PC-9 (cell line): ENCODE results near the gene SNX4. TPM values are rescaled to one million over a fixed set of nuclear protein-coding genes. Genes with fewer than 3 reads are reported as not detected.
A peak's percentile ranks its signal among the peaks of the same experiment; 100 is the strongest.
"Not testable (repeated sequence)": the region's sequence is repeated elsewhere in the genome, so short reads cannot be mapped to it uniquely, and the experiment has no call there.

Experiments
- BruUV-seq: library from RNA; stranded (reverse); fragments of 400-500 nt; replicated peaks from 2 replicates; lab custom pipeline; 2021; lab: Mats Ljungman, UMichigan
- CTCF ChIA-PET: fragments of 300-600 bp; sonication (Branson Sonifier 250); formaldehyde crosslinking; loops from one replicate; lab custom pipeline; 2022; ENCODE audit warnings: antibody characterized with exemption; lab: Charles Lee
- POLR2A ChIA-PET: fragments of 300-600 bp; sonication (Branson Sonifier 250); formaldehyde crosslinking; loops from one replicate; lab custom pipeline; 2022; ENCODE audit warnings: antibody characterized with exemption; ENCODE audit not compliant: unreplicated experiment; lab: Charles Lee
- DNase-seq, 2 experiments: peaks; one replicate each; pipeline versions ENCODE4 v3.0.0 to v3.0.0-alpha.2; 2015 to 2022; ENCODE audit warnings: mixed read lengths in 1 of 2
- H2AFZ ChIP-seq: fragments of 200-600 bp; sonication (generic); 2 replicates; pipeline ENCODE4 v1.8.1; 2017; ENCODE audit warnings: antibody characterized with exemption
- H3F3A ChIP-seq: fragments of 200-600 bp; sonication (generic); 2 replicates; pipeline ENCODE4 v1.8.1; 2017; ENCODE audit warnings: antibody characterized with exemption, mild to moderate bottlenecking, low read depth; ENCODE audit not compliant: insufficient read depth
- H3K27ac ChIP-seq: fragments of 200-600 bp; sonication (generic); 2 replicates; pipeline ENCODE4 v1.6.1; 2016; ENCODE audit warnings: mixed run types
- H3K27me3 ChIP-seq: fragments of 200-600 bp; sonication (generic); 2 replicates; pipeline ENCODE4 v1.6.1; 2016; ENCODE audit warnings: low read depth, mixed run types; ENCODE audit not compliant: insufficient read depth
- H3K36me3 ChIP-seq: fragments of 200-600 bp; sonication (generic); 2 replicates; pipeline ENCODE4 v1.6.1; 2016; ENCODE audit warnings: low read depth, mixed run types
- H3K4me1 ChIP-seq: fragments of 200-600 bp; sonication (generic); replicated peaks from 2 replicates; pipeline ENCODE4 v1.6.1; 2016; ENCODE audit warnings: mixed run types; ENCODE audit not compliant: insufficient read depth
- H3K4me2 ChIP-seq: fragments of 200-600 bp; sonication (generic); 2 replicates; pipeline ENCODE4 v1.6.1; 2017; ENCODE audit warnings: mixed run types
- H3K4me3 ChIP-seq: fragments of 200-600 bp; sonication (generic); 2 replicates; pipeline ENCODE4 v1.6.1; 2016; ENCODE audit warnings: mixed run types
- H3K79me2 ChIP-seq: fragments of 200-600 bp; sonication (generic); 2 replicates; pipeline ENCODE4 v1.6.1; 2017; ENCODE audit warnings: low read depth, mixed run types
- H3K9me2 ChIP-seq: fragments of 200-600 bp; sonication (generic); 2 replicates; pipeline ENCODE4 v1.8.1; 2017; ENCODE audit warnings: mild to moderate bottlenecking; ENCODE audit not compliant: insufficient read depth
- H3K9me3 ChIP-seq: fragments of 200-600 bp; sonication (generic); 2 replicates; pipeline ENCODE4 v1.8.1; 2016; ENCODE audit warnings: low read depth; ENCODE audit not compliant: insufficient read depth
- H4K20me1 ChIP-seq: fragments of 200-600 bp; sonication (generic); 2 replicates; pipeline ENCODE4 v1.8.1; 2017; ENCODE audit not compliant: insufficient read depth
- EZH2 ChIP-seq: fragments of 200-600 bp; sonication (generic); IDR thresholded peaks from 2 replicates; pipeline ENCODE4 v1.8.0; 2017; ENCODE audit warnings: antibody characterized with exemption, low read depth
- intact Hi-C: fragments of 100-400 bp; cut with micrococcal nuclease; formaldehyde crosslinking; loops from one replicate; pipeline ENCODE4 v1.10.0; 2022; ENCODE audit not compliant: unreplicated experiment
- total RNA-seq: library from RNA; stranded (reverse); gene quantifications from 2 replicates; pipeline ENCODE4 v1.2.3, GENCODE V29; 2021
- TF ChIP-seq, protein P1 (sequence below): fragments of 200-600 bp; sonication (generic); conservative IDR thresholded peaks from 2 replicates; pipeline ENCODE4 v1.6.1; 2017; ENCODE audit warnings: mixed run types, antibody characterized with exemption, mild to moderate bottlenecking, moderate library complexity

The SNX4 gene
- total RNA-seq, 1 experiment from 2014 or later, result 28.6 TPM

DNA sequence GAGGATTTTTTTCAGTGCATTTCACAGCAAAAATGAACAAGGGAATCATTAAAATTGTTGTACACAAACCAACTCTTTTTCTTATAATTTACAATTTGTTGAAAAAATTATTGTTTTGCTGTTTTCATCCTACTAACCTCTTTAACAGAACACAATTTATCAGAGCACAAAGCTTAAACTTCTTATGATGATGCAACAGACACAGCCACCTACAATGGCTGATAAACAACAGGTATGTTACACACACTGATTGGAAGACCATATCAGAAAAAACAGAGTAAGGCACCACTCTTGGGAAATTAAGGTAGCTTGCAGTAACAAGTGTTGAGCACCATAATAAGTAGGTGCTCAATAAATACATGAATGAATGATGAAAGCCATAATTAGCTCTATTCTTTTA, 8.9 kb upstream of the SNX4 start:
- ChIA-PET CTCF (no interaction called here), POLR2A (no interaction called here)
- no peaks in the 10 kb centered on the region for H3K36me3 ChIP-seq
- no peaks in the 10 kb centered on the region; the same call in 1 of the 2 replicates for H3F3A ChIP-seq
- no peaks in the 10 kb centered on the region for H3K4me1 ChIP-seq
- H3K79me2 ChIP-seq, result no peaks in the 10 kb centered on the region
- no peak for DNase-seq
- no peak overlapping the region for H3K4me2 ChIP-seq
- H4K20me1 ChIP-seq, result no peaks in the 10 kb centered on the region
- no peak overlapping the region for H2AFZ ChIP-seq
- intact Hi-C loops, result no loop called here
- no peak for TF ChIP-seq EZH2
- TF ChIP-seq, protein P1, sequence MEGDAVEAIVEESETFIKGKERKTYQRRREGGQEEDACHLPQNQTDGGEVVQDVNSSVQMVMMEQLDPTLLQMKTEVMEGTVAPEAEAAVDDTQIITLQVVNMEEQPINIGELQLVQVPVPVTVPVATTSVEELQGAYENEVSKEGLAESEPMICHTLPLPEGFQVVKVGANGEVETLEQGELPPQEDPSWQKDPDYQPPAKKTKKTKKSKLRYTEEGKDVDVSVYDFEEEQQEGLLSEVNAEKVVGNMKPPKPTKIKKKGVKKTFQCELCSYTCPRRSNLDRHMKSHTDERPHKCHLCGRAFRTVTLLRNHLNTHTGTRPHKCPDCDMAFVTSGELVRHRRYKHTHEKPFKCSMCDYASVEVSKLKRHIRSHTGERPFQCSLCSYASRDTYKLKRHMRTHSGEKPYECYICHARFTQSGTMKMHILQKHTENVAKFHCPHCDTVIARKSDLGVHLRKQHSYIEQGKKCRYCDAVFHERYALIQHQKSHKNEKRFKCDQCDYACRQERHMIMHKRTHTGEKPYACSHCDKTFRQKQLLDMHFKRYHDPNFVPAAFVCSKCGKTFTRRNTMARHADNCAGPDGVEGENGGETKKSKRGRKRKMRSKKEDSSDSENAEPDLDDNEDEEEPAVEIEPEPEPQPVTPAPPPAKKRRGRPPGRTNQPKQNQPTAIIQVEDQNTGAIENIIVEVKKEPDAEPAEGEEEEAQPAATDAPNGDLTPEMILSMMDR, result no peak
- no peaks in the 10 kb centered on the region for H3K9me2 ChIP-seq
- BruUV-seq, result no TSS peak
- H3K9me3 ChIP-seq, result no peaks in the 10 kb centered on the region
- no peak overlapping the region for H3K4me3 ChIP-seq
- no peak overlapping the region for H3K27ac ChIP-seq
- no peaks in the 10 kb centered on the region for H3K27me3 ChIP-seq

DNA sequence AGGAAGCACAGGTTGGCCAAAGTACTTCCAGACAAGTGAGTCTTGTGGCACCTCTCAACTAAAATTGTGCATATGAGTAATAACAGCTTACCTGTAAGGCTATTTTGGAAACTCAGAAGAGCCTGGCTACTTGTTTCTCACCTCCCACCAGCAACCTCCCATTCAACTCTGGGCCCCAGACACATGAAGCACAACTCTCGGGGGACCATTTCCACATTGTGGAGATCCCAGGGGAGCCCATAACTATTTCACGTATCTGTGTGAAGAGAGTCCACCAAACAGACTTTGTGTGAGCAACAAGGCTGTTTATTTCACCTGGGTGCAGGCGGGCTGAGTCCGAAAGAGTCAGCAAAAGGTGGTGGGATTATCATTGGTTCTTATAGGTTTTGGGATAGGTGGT, 5.2 kb upstream of the SNX4 start:
- CTCF ChIA-PET, result no interaction called here

DNA sequence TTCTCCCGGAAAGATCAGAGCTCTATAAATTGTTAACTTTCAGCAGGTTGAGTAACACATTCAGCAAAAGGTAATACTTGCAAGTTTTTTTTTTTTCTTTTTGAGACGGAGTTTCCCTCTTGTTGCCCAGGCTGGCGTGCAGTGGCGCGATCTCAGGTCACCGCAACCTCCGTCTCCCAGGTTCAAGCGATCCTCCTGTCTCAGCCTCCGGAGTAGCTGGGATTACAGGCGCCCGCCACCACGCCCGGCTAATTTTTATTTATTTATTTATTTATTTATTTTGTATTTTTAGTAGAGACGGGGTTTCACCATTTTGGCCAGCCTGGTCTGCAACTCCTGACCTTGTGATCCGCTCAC, 539 bp upstream of the SNX4 start:
- H3K4me1 ChIP-seq, H3K36me3 ChIP-seq, H3K9me3 ChIP-seq, DNase-seq, H3F3A ChIP-seq, H3K27me3 ChIP-seq, H3K27ac ChIP-seq, H3K9me2 ChIP-seq, H4K20me1 ChIP-seq, intact Hi-C loops: not testable (repeated sequence)
- ChIA-PET POLR2A (interaction anchor here (0.6 kb wide), 2 partner anchors 21 to 674 kb away, joined by 6 to 7 read pairs; no protein-coding TSS in a partner anchor), CTCF (interaction anchor here (0.5 kb wide), 1 partner anchor 591 kb away, joined by 5 read pairs; no protein-coding TSS in a partner anchor)
- Histone ChIP-seq H3K4me3 (peak overlapping the region; percentile 91; the same call in 1 of the 2 replicates), H3K4me2 (peak overlapping the region; percentile 83), H3K79me2 (peaks cover 23% of the 10 kb centered on the region), H2AFZ (peak overlapping the region; percentile 81)
- BruUV-seq, result TSS peak; percentile 93

More for the DNA sequence above, 5.2 kb upstream of the SNX4 start:
- H3K4me1 ChIP-seq, result no peaks in the 10 kb centered on the region
- no peaks in the 10 kb centered on the region for H3K36me3 ChIP-seq
- no peak overlapping the region for H3K4me3 ChIP-seq
- POLR2A ChIA-PET, result no interaction called here
- H3K9me2 ChIP-seq, result no peaks in the 10 kb centered on the region
- no TSS peak for BruUV-seq
- no peaks in the 10 kb centered on the region for H3K9me3 ChIP-seq
- no peaks in the 10 kb centered on the region for H3F3A ChIP-seq
- no peaks in the 10 kb centered on the region for H3K79me2 ChIP-seq
- H3K27me3 ChIP-seq, result no peaks in the 10 kb centered on the region
- intact Hi-C loops, result no loop called here
- DNase-seq, result no peak
- TF ChIP-seq, protein P1, result no peak
- TF ChIP-seq EZH2, result no peak
- no peak overlapping the region for H3K27ac ChIP-seq
- H3K4me2 ChIP-seq, result no peak overlapping the region
- no peaks in the 10 kb centered on the region for H4K20me1 ChIP-seq
- no peak overlapping the region for H2AFZ ChIP-seq

DNA sequence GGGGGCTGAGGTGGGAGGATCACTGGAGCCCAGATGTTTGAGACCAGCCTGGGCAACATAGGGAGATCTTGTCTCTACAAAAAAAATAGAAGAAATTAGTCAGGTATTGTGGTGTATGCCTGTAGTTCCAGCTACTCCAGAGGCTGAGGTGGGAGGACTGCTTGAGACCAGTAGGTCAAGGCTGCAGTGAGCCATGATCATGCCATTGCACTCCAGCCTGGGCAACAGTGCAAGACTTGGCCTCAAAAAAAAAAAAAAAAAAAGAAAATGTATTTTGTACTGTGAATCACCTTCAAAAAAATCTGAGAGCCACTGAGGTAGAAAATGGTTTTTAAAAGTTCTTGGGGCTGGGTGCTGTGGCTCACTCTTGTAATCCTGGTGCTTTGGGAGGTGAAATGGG, 4.6 kb downstream of the SNX4 start:
- BruUV-seq, result no TSS peak
- H3K4me1 ChIP-seq, result no peaks in the 10 kb centered on the region; the same call in 1 of the 2 replicates
- no peaks in the 10 kb centered on the region for H3K36me3 ChIP-seq
- no peaks in the 10 kb centered on the region for H3K9me2 ChIP-seq
- POLR2A ChIA-PET, result no interaction called here
- no peaks in the 10 kb centered on the region; the same call in 1 of the 2 replicates for H3F3A ChIP-seq
- H3K4me3 ChIP-seq, result no peak overlapping the region
- H2AFZ ChIP-seq, result no peak overlapping the region
- H3K9me3 ChIP-seq, result no peaks in the 10 kb centered on the region
- H3K4me2 ChIP-seq, result no peak overlapping the region
- H3K79me2 ChIP-seq, result peaks cover 29% of the 10 kb centered on the region
- DNase-seq, result no peak
- H3K27ac ChIP-seq, result no peak overlapping the region
- CTCF ChIA-PET, result no interaction called here
- H3K27me3 ChIP-seq, result no peaks in the 10 kb centered on the region
- TF ChIP-seq, protein P1, result no peak
- TF ChIP-seq EZH2, result no peak
- intact Hi-C loops, result no loop called here
- H4K20me1 ChIP-seq, result peaks cover 4% of the 10 kb centered on the region; the same call in 1 of the 2 replicates
